GM19193 (cell line): Measurements from ENCODE around the gene AAGAB.

Experiments
- POLR2A ChIP-seq: IDR thresholded peaks from 4 replicates; pipeline ENCODE4 v1.6.1; 2011; ENCODE audit not compliant: insufficient read depth, insufficient read length; ENCODE audit errors: extremely low read depth

Gene AAGAB

GRCh38 chr15:67161881-67162280 is 92.6 kb downstream of the AAGAB start:
- no peak for TF ChIP-seq POLR2A

- TF ChIP-seq POLR2A = no peak
Measured at GRCh38 chr15:67161412-67161811, 93.0 kb downstream of the AAGAB start.

- no peak for TF ChIP-seq POLR2A
Measured at GRCh38 chr15:67158367-67158766, 96.1 kb downstream of the AAGAB start.

GRCh38 chr15:67157521-67158252 is 96.8 kb downstream of the AAGAB start:
- no peak for TF ChIP-seq POLR2A

GRCh38 chr15:67156834-67157233 is 97.6 kb downstream of the AAGAB start:
- no peak for TF ChIP-seq POLR2A

GRCh38 chr15:67156426-67156825 is 98.0 kb downstream of the AAGAB start:
- TF ChIP-seq POLR2A = no peak

- no peak for TF ChIP-seq POLR2A
Measured at GRCh38 chr15:67154249-67154648, 100.2 kb downstream of the AAGAB start.

GRCh38 chr15:67152429-67152828 is 102.0 kb downstream of the AAGAB start:
- no peak for TF ChIP-seq POLR2A
